ENCODE measurements around the gene ITIH5.

ITIH5 gene

DNA sequence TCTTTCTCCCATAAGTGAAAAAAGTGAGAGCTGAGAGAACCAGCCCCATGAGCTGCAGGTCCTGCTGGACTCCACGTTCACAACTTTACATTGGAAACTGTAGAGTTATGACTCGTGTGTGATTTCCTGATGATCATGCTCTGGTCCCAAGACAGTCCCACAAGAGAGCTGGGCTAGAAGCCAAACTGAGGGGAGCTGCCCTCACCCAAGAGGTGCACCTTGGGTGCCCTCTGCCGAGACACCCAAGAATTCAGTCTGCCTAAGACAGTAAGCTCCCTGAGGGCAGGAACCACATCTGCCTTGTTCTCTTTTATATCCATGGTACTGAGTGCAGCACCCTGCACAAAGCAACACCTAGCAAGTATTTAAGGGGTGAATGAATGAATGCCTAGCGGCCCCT, 143.1 kb downstream of the ITIH5 start:
- DNase-seq (ENCODE audit: low spot score), result no peak
- Histone ChIP-seq H3K4me3 (no peak overlapping the region), H3K27ac (no peak overlapping the region)
- TF ChIP-seq, protein P1, sequence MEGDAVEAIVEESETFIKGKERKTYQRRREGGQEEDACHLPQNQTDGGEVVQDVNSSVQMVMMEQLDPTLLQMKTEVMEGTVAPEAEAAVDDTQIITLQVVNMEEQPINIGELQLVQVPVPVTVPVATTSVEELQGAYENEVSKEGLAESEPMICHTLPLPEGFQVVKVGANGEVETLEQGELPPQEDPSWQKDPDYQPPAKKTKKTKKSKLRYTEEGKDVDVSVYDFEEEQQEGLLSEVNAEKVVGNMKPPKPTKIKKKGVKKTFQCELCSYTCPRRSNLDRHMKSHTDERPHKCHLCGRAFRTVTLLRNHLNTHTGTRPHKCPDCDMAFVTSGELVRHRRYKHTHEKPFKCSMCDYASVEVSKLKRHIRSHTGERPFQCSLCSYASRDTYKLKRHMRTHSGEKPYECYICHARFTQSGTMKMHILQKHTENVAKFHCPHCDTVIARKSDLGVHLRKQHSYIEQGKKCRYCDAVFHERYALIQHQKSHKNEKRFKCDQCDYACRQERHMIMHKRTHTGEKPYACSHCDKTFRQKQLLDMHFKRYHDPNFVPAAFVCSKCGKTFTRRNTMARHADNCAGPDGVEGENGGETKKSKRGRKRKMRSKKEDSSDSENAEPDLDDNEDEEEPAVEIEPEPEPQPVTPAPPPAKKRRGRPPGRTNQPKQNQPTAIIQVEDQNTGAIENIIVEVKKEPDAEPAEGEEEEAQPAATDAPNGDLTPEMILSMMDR (IDR thresholded peaks at IDR 0.05), result no peak

- H3K27ac ChIP-seq, result no peak overlapping the region
- H3K4me3 ChIP-seq, result no peak overlapping the region
- TF ChIP-seq, protein P1 (IDR thresholded peaks at IDR 0.05), result no peak
- DNase-seq (ENCODE audit: low spot score), result no peak
These were observed 146.0 kb downstream of the ITIH5 start for GRCh38 chr10:7520507-7521485.

- TF ChIP-seq, protein P1 (IDR thresholded peaks at IDR 0.05), result no peak
- Histone ChIP-seq H3K27ac (no peak overlapping the region), H3K4me3 (no peak overlapping the region)
- no peak for DNase-seq (ENCODE audit: low spot score)
These were observed 147.4 kb downstream of the ITIH5 start for GRCh38 chr10:7519351-7519750.

DNA sequence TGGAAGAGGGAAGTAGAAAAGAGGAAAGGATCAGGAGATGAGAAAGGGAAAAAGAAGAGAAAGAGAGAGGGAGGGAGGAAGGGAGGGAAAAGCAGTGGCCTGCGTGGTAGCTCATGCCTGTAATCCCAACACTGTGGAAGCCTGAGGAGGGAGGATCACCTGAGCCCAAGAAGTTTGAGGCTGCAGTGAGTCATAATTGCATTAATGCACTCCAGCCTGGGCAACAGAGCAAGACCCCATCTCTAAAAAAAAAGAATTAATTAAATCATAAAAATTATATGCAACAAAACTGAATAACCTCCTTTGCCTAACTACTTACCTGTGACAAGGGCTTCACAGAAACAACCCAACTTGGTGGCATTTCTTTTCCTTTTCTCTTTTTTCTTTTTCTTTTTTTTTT, 148.1 kb downstream of the ITIH5 start:
- TF ChIP-seq, protein P1 (IDR thresholded peaks at IDR 0.05), result no peak
- DNase-seq (ENCODE audit: low spot score), result no peak
- H3K27ac ChIP-seq, result no peak overlapping the region
- H3K4me3 ChIP-seq, result no peak overlapping the region

- DNase-seq (ENCODE audit: low spot score), result no peak
- TF ChIP-seq, protein P1 (IDR thresholded peaks at IDR 0.05), result no peak
These were observed 151.3 kb downstream of the ITIH5 start for GRCh38 chr10:7515439-7515838.

GRCh38 chr10:7513936-7514335, 152.8 kb downstream of the ITIH5 start:
- TF ChIP-seq, protein P1 (IDR thresholded peaks at IDR 0.05), result no peak
- Histone ChIP-seq H3K27ac (no peak overlapping the region), H3K4me3 (no peak overlapping the region)
- no peak for DNase-seq (ENCODE audit: low spot score)

More at GRCh38 chr10:7515439-7515838, 151.3 kb downstream of the ITIH5 start:
- Histone ChIP-seq H3K27ac (no peak overlapping the region), H3K4me3 (no peak overlapping the region)

DNA sequence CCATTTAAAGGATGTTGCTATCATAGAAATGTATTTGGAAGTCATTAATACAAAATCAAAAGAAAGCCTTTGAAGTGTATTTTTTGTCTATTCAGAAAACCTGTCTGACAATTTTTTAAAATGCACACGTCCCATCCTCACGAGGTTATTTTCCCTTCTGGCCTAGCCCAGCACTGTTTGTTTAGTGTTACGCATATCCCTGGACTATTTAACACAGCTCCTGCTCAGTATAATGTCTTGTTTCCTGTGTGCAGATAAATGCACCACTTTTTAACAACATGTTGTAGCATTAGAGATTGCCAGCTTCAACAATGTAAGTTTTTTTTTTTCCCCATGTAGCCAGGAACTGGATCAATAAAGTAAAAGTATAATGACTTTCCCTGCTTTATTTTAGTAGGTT, 153.3 kb downstream of the ITIH5 start:
- H3K4me3 ChIP-seq, result no peak overlapping the region
- no peak for DNase-seq (ENCODE audit: low spot score)
- TF ChIP-seq, protein P1 (IDR thresholded peaks at IDR 0.05), result no peak
- H3K27ac ChIP-seq, result no peak overlapping the region
